Coronary artery (tissue), 2 donors: ENCODE measurements around the gene DHRS9.

Experiments used
- DNase-seq: peaks from one replicate; pipeline ENCODE4 v3.0.0-alpha.2; 2017; ENCODE audit warnings: low spot score
- H3K27ac ChIP-seq, 2 donors: fragments of 200-600 bp; sonication (generic); one replicate each; pipeline ENCODE4 v1.5.1; 2016 to 2019
- H3K4me3 ChIP-seq: fragments of 200-600 bp; sonication (generic); 2 replicates; pipeline ENCODE4 v1.5.1; 2016; ENCODE audit warnings: mild to moderate bottlenecking, moderate library complexity
- TF ChIP-seq, protein P1 (sequence below): fragments of 200-600 bp; sonication (generic); IDR thresholded peaks from one replicate; pipeline ENCODE4 v1.5.1; 2019; ENCODE audit warnings: antibody characterized with exemption

Gene DHRS9

DNA sequence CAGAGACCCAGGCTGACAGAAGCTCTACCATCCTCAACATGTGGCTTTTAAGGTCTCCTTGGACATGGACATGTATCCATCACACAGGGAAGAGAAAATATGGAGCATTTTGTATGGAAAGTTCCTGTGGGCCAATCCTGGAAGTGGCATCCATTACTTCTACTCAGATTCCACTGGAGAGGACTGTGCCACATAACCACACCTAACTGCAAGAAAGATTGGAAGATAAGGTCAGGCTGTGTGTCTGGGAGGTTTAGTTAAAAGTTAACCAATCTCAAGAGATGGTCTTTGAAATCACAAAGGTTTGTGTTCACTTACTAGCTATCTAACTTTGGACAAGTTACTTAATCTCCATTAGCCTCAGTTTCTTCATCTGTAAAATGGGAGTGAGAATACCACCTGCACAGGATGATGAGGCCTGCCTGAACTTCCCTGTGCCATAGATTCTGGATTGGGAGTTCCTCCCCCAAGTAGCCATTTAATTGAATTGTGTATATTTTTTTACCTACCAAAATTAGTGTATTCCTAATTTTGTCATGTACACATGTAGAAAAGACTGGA is 34.3 kb upstream of the DHRS9 start:
- H3K4me3 ChIP-seq, result no peak overlapping the region
- no peak overlapping the region for H3K27ac ChIP-seq
- no peak for DNase-seq
- TF ChIP-seq, protein P1, sequence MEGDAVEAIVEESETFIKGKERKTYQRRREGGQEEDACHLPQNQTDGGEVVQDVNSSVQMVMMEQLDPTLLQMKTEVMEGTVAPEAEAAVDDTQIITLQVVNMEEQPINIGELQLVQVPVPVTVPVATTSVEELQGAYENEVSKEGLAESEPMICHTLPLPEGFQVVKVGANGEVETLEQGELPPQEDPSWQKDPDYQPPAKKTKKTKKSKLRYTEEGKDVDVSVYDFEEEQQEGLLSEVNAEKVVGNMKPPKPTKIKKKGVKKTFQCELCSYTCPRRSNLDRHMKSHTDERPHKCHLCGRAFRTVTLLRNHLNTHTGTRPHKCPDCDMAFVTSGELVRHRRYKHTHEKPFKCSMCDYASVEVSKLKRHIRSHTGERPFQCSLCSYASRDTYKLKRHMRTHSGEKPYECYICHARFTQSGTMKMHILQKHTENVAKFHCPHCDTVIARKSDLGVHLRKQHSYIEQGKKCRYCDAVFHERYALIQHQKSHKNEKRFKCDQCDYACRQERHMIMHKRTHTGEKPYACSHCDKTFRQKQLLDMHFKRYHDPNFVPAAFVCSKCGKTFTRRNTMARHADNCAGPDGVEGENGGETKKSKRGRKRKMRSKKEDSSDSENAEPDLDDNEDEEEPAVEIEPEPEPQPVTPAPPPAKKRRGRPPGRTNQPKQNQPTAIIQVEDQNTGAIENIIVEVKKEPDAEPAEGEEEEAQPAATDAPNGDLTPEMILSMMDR, result no peak

DNA sequence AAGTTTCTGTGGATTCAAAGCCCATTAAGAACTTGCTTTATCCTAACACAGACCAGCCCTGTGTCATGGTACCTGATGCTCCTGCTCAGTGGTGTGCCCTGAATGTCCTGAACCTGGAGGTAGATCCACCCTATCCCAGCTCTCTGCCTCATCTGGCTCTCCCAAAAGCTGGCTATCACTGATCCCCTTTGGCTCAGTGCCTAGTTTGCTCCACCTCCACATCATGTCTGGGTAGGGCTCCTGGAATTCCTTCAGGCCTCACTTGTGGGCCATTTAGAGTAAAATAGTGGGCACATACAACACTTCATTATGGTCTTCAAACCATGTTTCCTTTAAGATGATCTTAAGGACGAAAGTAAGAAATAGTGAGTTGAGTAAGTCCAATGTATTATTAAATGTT is 33.5 kb upstream of the DHRS9 start:
- TF ChIP-seq, protein P1, result no peak
- Histone ChIP-seq H3K4me3 (no peak overlapping the region), H3K27ac (no peak overlapping the region)
- no peak for DNase-seq

DNA sequence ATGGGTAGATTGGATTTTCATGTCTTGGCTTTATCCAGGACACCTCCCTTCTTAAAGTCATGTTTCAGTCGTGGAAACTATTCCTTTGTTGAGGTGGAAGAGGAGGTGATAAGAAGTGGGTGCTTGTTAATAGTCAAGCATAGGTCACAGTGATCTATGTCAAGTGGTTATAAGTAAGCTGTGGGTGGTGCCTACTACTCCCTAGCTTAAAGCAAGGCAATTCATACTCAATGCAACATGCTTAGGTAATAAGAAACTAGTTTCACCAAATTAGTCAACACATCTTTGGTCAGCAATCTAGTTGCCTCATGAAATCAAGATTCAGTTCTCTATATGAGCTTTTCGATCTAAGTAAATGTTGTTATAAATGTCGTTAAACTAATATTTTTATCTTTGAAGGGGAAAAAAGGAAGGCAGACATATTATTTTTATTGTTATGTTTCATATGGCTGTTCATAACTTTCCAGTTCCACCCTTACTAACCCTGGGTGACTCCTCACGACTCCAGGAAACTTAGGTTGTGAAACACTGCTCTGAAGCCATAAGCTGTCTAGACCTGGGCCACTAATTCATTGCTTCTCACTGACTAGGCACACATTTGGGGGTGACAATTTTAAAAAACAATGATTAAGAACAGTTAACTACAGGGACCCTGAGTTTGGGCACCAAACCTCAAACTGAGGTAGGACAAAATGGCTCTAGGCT is 32.5 kb upstream of the DHRS9 start:
- H3K4me3 ChIP-seq, result no peak overlapping the region
- TF ChIP-seq, protein P1, result no peak
- H3K27ac ChIP-seq, result no peak overlapping the region
- DNase-seq, result no peak

DNA sequence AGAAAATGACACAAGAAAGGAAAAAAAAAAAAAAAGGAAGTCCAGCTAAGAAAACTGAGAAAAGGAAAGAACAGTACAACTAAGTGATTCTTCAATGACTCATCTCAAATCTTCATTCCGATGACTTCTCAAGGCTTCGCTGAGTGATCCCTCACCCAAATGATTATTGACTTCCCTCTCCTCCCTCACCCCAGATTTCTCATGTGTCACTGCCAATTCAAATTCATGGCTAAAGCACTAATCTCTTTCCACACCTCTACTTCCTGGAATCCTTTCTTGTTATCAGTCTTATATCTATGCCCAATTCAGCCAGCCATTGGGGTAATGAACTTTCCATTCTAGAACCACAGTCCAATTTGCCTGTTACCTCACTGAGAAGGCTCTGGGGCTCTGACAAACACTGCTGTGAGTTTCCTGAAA is 31.0 kb upstream of the DHRS9 start:
- TF ChIP-seq, protein P1, result no peak
- Histone ChIP-seq H3K27ac (no peak overlapping the region), H3K4me3 (no peak overlapping the region)
- no peak for DNase-seq

DNA sequence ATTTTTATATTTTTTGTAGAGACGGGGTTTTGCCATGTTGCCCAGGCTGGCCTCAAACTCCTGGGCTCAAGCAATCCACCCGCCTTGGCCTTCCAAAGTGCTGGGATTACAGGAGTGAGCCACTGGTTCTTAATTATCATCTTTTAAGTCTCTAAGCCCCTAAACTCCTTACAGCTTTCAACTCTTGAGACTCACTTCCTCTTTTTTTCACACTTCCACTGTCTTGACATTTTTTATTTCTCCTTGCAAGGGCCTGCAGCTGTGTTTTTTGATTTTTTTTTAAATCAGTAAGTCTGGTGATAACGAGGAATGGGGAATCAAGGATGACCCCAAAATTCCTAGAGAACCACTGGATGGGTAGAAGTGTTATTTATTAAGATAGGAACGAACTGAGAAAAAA is 29.7 kb upstream of the DHRS9 start:
- Histone ChIP-seq H3K27ac (no peak overlapping the region), H3K4me3 (no peak overlapping the region)
- TF ChIP-seq, protein P1, result no peak
- no peak for DNase-seq

DNA sequence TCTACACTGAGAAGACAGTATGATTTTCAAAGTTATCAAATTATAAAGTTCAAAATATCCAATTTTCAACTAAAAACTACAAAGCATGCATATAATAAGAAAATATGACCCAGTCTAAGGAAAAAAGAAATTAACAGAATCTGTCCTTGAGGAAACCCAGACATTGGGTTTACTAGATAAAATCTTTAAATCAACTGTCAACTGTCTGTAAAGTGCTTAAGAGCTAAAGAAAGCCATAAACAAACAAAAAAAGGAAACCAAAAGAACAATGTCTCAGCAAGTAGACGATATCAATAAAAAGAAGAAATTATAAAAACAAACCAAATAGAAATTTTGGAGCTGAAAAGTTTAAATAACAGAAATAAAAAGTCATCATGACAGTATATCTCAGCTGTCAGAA is 27.8 kb upstream of the DHRS9 start:
- TF ChIP-seq, protein P1, result no peak
- Histone ChIP-seq H3K27ac (no peak overlapping the region), H3K4me3 (no peak overlapping the region)
- no peak for DNase-seq

DNA sequence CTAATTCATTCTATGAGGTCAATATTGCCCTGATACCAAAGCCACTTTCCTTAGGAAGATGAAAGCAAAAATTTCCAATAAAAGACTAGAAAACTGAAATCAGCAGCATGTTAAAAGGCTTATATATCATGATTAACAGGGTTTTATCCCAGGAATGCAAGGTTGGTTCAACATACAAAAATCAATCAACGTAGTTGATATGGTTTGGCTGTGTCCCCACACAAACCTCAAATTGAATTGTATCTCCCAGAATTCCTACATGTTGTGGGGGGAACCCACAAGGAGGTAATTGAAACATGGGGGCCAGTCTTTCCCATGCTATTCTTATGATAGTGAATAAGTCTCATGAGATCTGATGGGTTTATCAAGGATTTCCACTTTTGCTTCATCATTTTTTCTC is 26.5 kb upstream of the DHRS9 start:
- DNase-seq, result no peak
- TF ChIP-seq, protein P1, result no peak
- Histone ChIP-seq H3K27ac (no peak overlapping the region), H3K4me3 (no peak overlapping the region)
